Caco-2 (cell line): ENCODE data around the gene DIP2A. TPM values are rescaled to one million over a fixed set of nuclear protein-coding genes. Genes with fewer than 3 reads are reported as not detected.

Experiments used
- BruUV-seq: library from RNA; stranded (reverse); fragments of 400-500 nt; replicated peaks from 2 replicates; lab custom pipeline; 2021; lab: Mats Ljungman, UMichigan
- CTCF ChIA-PET: fragments of 300-600 bp; sonication (Branson Sonifier 250); formaldehyde crosslinking; loops from one replicate; lab custom pipeline; 2022; ENCODE audit warnings: antibody characterized with exemption; lab: Charles Lee
- POLR2A ChIA-PET: fragments of 300-600 bp; sonication (Branson Sonifier 250); formaldehyde crosslinking; loops from one replicate; lab custom pipeline; 2022; ENCODE audit warnings: antibody characterized with exemption; lab: Charles Lee
- DNase-seq, 2 experiments: peaks; one replicate each; pipeline versions ENCODE4 v3.0.0 to v3.0.0-alpha.2; 2020 to 2022
- H3K27me3 ChIP-seq: replicated peaks from 2 replicates; pipeline ENCODE4 v1.6.0; 2011; ENCODE audit warnings: low read length; ENCODE audit not compliant: control insufficient read depth, insufficient read depth
- H3K36me3 ChIP-seq: 2 replicates; pipeline ENCODE4 v1.5.1; 2011; ENCODE audit warnings: low read length; ENCODE audit not compliant: control insufficient read depth, insufficient read depth
- H3K4me1 ChIP-seq: fragments of 250-450 bp; sonication (Bioruptor Pico); 2 replicates; pipeline ENCODE4 v1.5.1; 2020; ENCODE audit warnings: mild to moderate bottlenecking
- H3K4me3 ChIP-seq: 2 replicates; pipeline ENCODE4 v1.5.1; 2011; ENCODE audit warnings: low read depth, mild to moderate bottlenecking, control low read depth, low read length
- H3K9me3 ChIP-seq: fragments of 250-450 bp; sonication (Bioruptor Pico); 2 replicates; pipeline ENCODE4 v1.5.1; 2020; ENCODE audit warnings: mild to moderate bottlenecking, moderate library complexity
- H3K27ac Mint-ChIP-seq: one replicate; pipeline ENCODE4 v1.8.0; 2022; ENCODE audit warnings: mixed read lengths; ENCODE audit not compliant: unreplicated experiment
- H3K27me3 Mint-ChIP-seq: one replicate; pipeline ENCODE4 v1.8.0; 2022; ENCODE audit warnings: mixed read lengths; ENCODE audit not compliant: insufficient read depth, unreplicated experiment
- H3K36me3 Mint-ChIP-seq: one replicate; pipeline ENCODE4 v1.8.0; 2022; ENCODE audit warnings: mild to moderate bottlenecking, mixed read lengths; ENCODE audit not compliant: insufficient read depth, unreplicated experiment
- H3K4me1 Mint-ChIP-seq: one replicate; pipeline ENCODE4 v1.8.0; 2022; ENCODE audit warnings: low read depth, mixed read lengths; ENCODE audit not compliant: unreplicated experiment
- H3K4me3 Mint-ChIP-seq: one replicate; pipeline ENCODE4 v1.8.0; 2022; ENCODE audit warnings: mild to moderate bottlenecking, moderate library complexity, mixed read lengths; ENCODE audit not compliant: unreplicated experiment
- H3K9me3 Mint-ChIP-seq: one replicate; pipeline ENCODE4 v1.8.0; 2022; ENCODE audit warnings: mixed read lengths; ENCODE audit not compliant: unreplicated experiment
- CTCF ChIP-seq, 2 experiments: fragments of 200-600 bp in 1 of 2; IDR thresholded peaks; 1 replicate in 1 of 2; 2 replicates in 1 of 2; pipeline versions ENCODE4 v1.5.1 to v1.8.0; 2011 to 2022; ENCODE audit warnings: antibody characterized with exemption in 1 of 2, control low read depth in 1 of 2, inconsistent platforms in 1 of 2, low read depth in 1 of 2, low read length in 1 of 2, mild to moderate bottlenecking in 1 of 2, moderate library complexity in 1 of 2; ENCODE audit not compliant: insufficient read depth in 1 of 2, severe bottlenecking in 1 of 2, unreplicated experiment in 1 of 2
- intact Hi-C: fragments of 100-400 bp; cut with micrococcal nuclease; formaldehyde crosslinking; loops from one replicate; pipeline ENCODE4 v1.10.0; 2022; ENCODE audit not compliant: unreplicated experiment
- total RNA-seq: library from RNA; stranded (reverse); gene quantifications from 2 replicates; pipeline ENCODE4 v1.2.3, GENCODE V29; 2022

Gene DIP2A
- total RNA-seq, 1 experiment from 2014 or later: 44.6 TPM

GRCh38 chr21:46600305-46600704 lies 141.6 kb downstream of the DIP2A start:
- no TSS peak for BruUV-seq
- no peak overlapping the region for H3K4me3 Mint-ChIP-seq
- no peaks in the 10 kb centered on the region for H3K9me3 ChIP-seq
- no peaks in the 10 kb centered on the region for H3K36me3 Mint-ChIP-seq
- no peak for DNase-seq
- H3K27me3 ChIP-seq: no peaks in the 10 kb centered on the region
- H3K4me1 ChIP-seq: no peaks in the 10 kb centered on the region; the same call in 1 of the 2 replicates
- intact Hi-C loops: no loop called here
- H3K36me3 ChIP-seq: no peaks in the 10 kb centered on the region
- H3K9me3 Mint-ChIP-seq: no peaks in the 10 kb centered on the region
- no peak for TF ChIP-seq CTCF (IDR thresholded peaks at IDR 0.05; ENCODE audit: insufficient read depth in 1 of 2, low read depth in 1 of 2, low read length in 1 of 2, severe bottlenecking in 1 of 2, unreplicated experiment in 1 of 2)
- H3K27me3 Mint-ChIP-seq: no peaks in the 10 kb centered on the region
- H3K27ac Mint-ChIP-seq: no peak overlapping the region
- no peaks in the 10 kb centered on the region for H3K4me1 Mint-ChIP-seq
- CTCF ChIA-PET: no interaction called here
- POLR2A ChIA-PET: no interaction called here
- H3K4me3 ChIP-seq: no peak overlapping the region

DNA sequence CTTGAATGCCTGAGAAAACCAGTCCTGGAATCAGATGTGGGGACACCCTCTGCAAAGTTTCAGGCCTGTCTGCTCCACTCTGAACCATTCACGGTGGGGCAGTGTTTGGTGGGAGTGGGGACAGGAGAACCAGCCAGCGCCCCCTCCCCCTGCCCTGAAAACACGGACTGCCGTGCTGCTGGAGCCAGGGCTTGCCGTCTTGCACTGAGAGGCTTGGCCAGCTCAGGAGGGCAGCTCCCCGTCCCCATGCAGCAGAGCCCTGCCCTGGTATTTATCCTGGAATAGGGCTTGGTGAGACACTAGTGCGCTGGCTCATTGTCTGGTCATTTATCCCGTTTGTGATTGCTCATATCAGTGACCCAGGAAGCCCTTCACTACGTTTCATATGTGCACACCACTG lies 142.3 kb downstream of the DIP2A start:
- ChIA-PET CTCF (no interaction called here), POLR2A (no interaction called here)
- no peaks in the 10 kb centered on the region for H3K27me3 ChIP-seq
- no TSS peak for BruUV-seq
- no peaks in the 10 kb centered on the region for H3K9me3 ChIP-seq
- DNase-seq: no peak
- no peak for TF ChIP-seq CTCF (IDR thresholded peaks at IDR 0.05; ENCODE audit: insufficient read depth in 1 of 2, low read depth in 1 of 2, low read length in 1 of 2, severe bottlenecking in 1 of 2, unreplicated experiment in 1 of 2)
- H3K4me3 ChIP-seq: no peak overlapping the region
- Mint-ChIP-seq H3K27ac (no peak overlapping the region), H3K4me3 (no peak overlapping the region), H3K9me3 (no peaks in the 10 kb centered on the region), H3K4me1 (no peaks in the 10 kb centered on the region), H3K36me3 (no peaks in the 10 kb centered on the region), H3K27me3 (no peaks in the 10 kb centered on the region)
- intact Hi-C loops: no loop called here
- no peaks in the 10 kb centered on the region; the same call in 1 of the 2 replicates for H3K4me1 ChIP-seq
- H3K36me3 ChIP-seq: no peaks in the 10 kb centered on the region

DNA sequence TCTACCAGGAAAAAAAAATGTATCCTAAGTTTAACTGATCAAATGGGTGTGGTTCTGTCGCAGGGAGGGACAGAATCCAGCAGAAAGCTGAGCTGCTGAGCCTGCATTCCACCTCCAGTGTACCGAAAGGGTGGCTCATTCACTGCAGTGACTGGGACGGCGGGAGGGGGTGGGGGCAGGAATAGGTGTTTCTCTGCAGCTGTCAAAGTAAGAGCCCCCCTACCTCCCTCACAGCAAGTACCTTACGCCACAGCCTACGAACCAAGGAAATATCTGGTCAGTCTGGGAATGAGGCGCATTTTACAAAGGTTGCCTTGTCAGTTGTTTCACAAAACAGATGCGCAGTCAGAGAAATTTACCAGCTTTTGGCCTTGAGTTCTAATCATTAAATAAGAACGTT lies 144.5 kb downstream of the DIP2A start:
- Mint-ChIP-seq H3K9me3 (no peaks in the 10 kb centered on the region), H3K27me3 (no peaks in the 10 kb centered on the region), H3K4me1 (no peaks in the 10 kb centered on the region), H3K4me3 (no peak overlapping the region), H3K36me3 (no peaks in the 10 kb centered on the region), H3K27ac (no peak overlapping the region)
- CTCF ChIA-PET: no interaction called here
- no TSS peak for BruUV-seq
- POLR2A ChIA-PET: no interaction called here
- H3K9me3 ChIP-seq: no peaks in the 10 kb centered on the region
- no peak overlapping the region for H3K4me3 ChIP-seq
- no peak for DNase-seq
- no peaks in the 10 kb centered on the region; the same call in 1 of the 2 replicates for H3K4me1 ChIP-seq
- no peaks in the 10 kb centered on the region for H3K27me3 ChIP-seq
- TF ChIP-seq CTCF (IDR thresholded peaks at IDR 0.05; ENCODE audit: insufficient read depth in 1 of 2, low read depth in 1 of 2, low read length in 1 of 2, severe bottlenecking in 1 of 2, unreplicated experiment in 1 of 2): no peak
- H3K36me3 ChIP-seq: no peaks in the 10 kb centered on the region
- intact Hi-C loops: no loop called here
